GM15510 (cell line): ENCODE results near the gene RIPOR2.

ENCODE experiments used
- POLR2A ChIP-seq: IDR thresholded peaks from 3 replicates; pipeline ENCODE4 v1.6.1; 2011; ENCODE audit warnings: borderline replicate concordance; ENCODE audit not compliant: insufficient read length; ENCODE audit errors: extremely low read depth

RIPOR2 gene

GRCh38 chr6:24903681-24904080 lies 32.1 kb downstream of the RIPOR2 start:
- TF ChIP-seq POLR2A, result no peak

GRCh38 chr6:24902782-24903181 lies 33.0 kb downstream of the RIPOR2 start:
- no peak for TF ChIP-seq POLR2A

- TF ChIP-seq POLR2A, result no peak
Observed at GRCh38 chr6:24901698-24902328, 33.9 kb downstream of the RIPOR2 start.

- no peak for TF ChIP-seq POLR2A
Observed at GRCh38 chr6:24900917-24901697, 34.7 kb downstream of the RIPOR2 start.

GRCh38 chr6:24899997-24900325 lies 35.8 kb downstream of the RIPOR2 start:
- no peak for TF ChIP-seq POLR2A

- no peak for TF ChIP-seq POLR2A
Observed at GRCh38 chr6:24899136-24899996, 36.4 kb downstream of the RIPOR2 start.

GRCh38 chr6:24898676-24899075 lies 37.1 kb downstream of the RIPOR2 start:
- no peak for TF ChIP-seq POLR2A

GRCh38 chr6:24897186-24897585 lies 38.6 kb downstream of the RIPOR2 start:
- TF ChIP-seq POLR2A, result no peak

GRCh38 chr6:24893342-24893850 lies 42.4 kb downstream of the RIPOR2 start:
- no peak for TF ChIP-seq POLR2A

- no peak for TF ChIP-seq POLR2A
Observed at GRCh38 chr6:24891004-24891403, 44.8 kb downstream of the RIPOR2 start.

GRCh38 chr6:24890471-24890870 lies 45.3 kb downstream of the RIPOR2 start:
- TF ChIP-seq POLR2A, result no peak

GRCh38 chr6:24888715-24889370 lies 46.9 kb downstream of the RIPOR2 start:
- no peak for TF ChIP-seq POLR2A

GRCh38 chr6:24887545-24888140 lies 48.1 kb downstream of the RIPOR2 start:
- TF ChIP-seq POLR2A, result no peak

GRCh38 chr6:24883618-24884017 lies 52.1 kb downstream of the RIPOR2 start:
- no peak for TF ChIP-seq POLR2A

GRCh38 chr6:24882835-24883555 lies 52.8 kb downstream of the RIPOR2 start:
- TF ChIP-seq POLR2A, result no peak

- TF ChIP-seq POLR2A, result no peak
Observed at GRCh38 chr6:24882295-24882694, 53.5 kb downstream of the RIPOR2 start.
